ENCODE results near the gene COL4A2.

COL4A2 gene

GRCh38 chr13:110472904-110473563 is 165.9 kb downstream of the COL4A2 start:
- peaks cover 7% of the 10 kb centered on the region for H3K4me1 ChIP-seq (ENCODE audit: insufficient read depth, low read length)
- H3K36me3 ChIP-seq (ENCODE audit: insufficient read depth, low read length): peaks cover 91% of the 10 kb centered on the region
- H3K9me3 ChIP-seq (ENCODE audit: low read length): no peaks in the 10 kb centered on the region
- H3K27ac ChIP-seq (ENCODE audit: low read depth, low read length): no peak overlapping the region
- H3K9ac ChIP-seq (ENCODE audit: low read length): no peak overlapping the region
- no peak overlapping the region for H3K4me3 ChIP-seq (ENCODE audit: low read depth in 1 of 2, low read length in 2 of 2)
- H3K27me3 ChIP-seq (ENCODE audit: control insufficient read depth in 1 of 2, insufficient read depth in 2 of 2, low read length in 2 of 2): no peaks in the 10 kb centered on the region

- Histone ChIP-seq H3K9me3 (ENCODE audit: low read length) (no peaks in the 10 kb centered on the region), H3K4me3 (ENCODE audit: low read depth in 1 of 2, low read length in 2 of 2) (no peak overlapping the region), H3K36me3 (ENCODE audit: insufficient read depth, low read length) (peaks cover 90% of the 10 kb centered on the region), H3K4me1 (ENCODE audit: insufficient read depth, low read length) (peaks cover 7% of the 10 kb centered on the region), H3K27ac (ENCODE audit: low read depth, low read length) (no peak overlapping the region), H3K27me3 (ENCODE audit: control insufficient read depth in 1 of 2, insufficient read depth in 2 of 2, low read length in 2 of 2) (no peaks in the 10 kb centered on the region), H3K9ac (ENCODE audit: low read length) (no peak overlapping the region)
Measured at GRCh38 chr13:110474713-110475112, 167.6 kb downstream of the COL4A2 start.

- Histone ChIP-seq H3K36me3 (ENCODE audit: insufficient read depth, low read length) (peaks cover 93% of the 10 kb centered on the region), H3K9ac (ENCODE audit: low read length) (no peak overlapping the region), H3K4me3 (ENCODE audit: low read depth in 1 of 2, low read length in 2 of 2) (no peak overlapping the region), H3K27ac (ENCODE audit: low read depth, low read length) (no peak overlapping the region), H3K9me3 (ENCODE audit: low read length) (no peaks in the 10 kb centered on the region), H3K4me1 (ENCODE audit: insufficient read depth, low read length) (peaks cover 7% of the 10 kb centered on the region), H3K27me3 (ENCODE audit: control insufficient read depth in 1 of 2, insufficient read depth in 2 of 2, low read length in 2 of 2) (no peaks in the 10 kb centered on the region)
Measured at GRCh38 chr13:110475117-110475516, 168.0 kb downstream of the COL4A2 start.

DNA sequence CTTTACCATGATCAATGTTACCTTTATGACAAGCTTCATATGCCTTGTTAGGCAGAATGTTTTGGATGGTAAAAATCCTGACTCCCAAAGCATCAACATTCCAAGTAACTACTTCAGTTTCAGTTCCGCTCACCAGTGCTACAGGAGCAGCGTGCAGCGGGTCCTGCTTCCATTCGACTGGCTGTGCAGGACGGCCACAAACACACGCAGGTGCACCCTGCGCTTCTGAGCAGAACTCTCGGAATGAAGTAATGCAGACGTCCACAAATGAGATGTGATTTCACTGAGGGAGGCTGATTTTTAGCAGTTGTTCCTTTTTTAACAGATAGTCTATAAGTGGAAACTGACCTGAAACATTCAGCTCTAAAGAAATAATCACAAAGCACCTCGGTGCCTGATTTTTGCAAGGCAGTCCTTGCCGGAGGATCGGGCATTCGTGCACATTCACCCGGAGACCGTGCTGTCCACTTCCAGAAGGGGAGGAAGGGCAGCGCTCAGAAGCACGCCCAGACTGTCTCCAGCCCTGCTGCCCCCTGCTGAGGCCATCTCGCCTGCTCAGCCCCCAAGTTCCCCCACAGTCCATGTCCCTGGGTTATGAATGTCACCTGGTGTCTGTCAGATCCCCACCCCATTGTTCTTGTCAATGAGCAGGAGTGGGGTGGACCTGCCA is 168.6 kb downstream of the COL4A2 start:
- Histone ChIP-seq H3K4me1 (ENCODE audit: insufficient read depth, low read length) (peaks cover 7% of the 10 kb centered on the region), H3K36me3 (ENCODE audit: insufficient read depth, low read length) (peaks cover 93% of the 10 kb centered on the region), H3K9ac (ENCODE audit: low read length) (no peak overlapping the region), H3K27ac (ENCODE audit: low read depth, low read length) (no peak overlapping the region), H3K9me3 (ENCODE audit: low read length) (no peaks in the 10 kb centered on the region), H3K27me3 (ENCODE audit: control insufficient read depth in 1 of 2, insufficient read depth in 2 of 2, low read length in 2 of 2) (no peaks in the 10 kb centered on the region), H3K4me3 (ENCODE audit: low read depth in 1 of 2, low read length in 2 of 2) (no peak overlapping the region)

GRCh38 chr13:110476220-110476617 is 169.1 kb downstream of the COL4A2 start:
- Histone ChIP-seq H3K4me3 (ENCODE audit: low read depth in 1 of 2, low read length in 2 of 2) (no peak overlapping the region), H3K36me3 (ENCODE audit: insufficient read depth, low read length) (peaks cover 89% of the 10 kb centered on the region), H3K9me3 (ENCODE audit: low read length) (no peaks in the 10 kb centered on the region), H3K27me3 (ENCODE audit: control insufficient read depth in 1 of 2, insufficient read depth in 2 of 2, low read length in 2 of 2) (no peaks in the 10 kb centered on the region), H3K9ac (ENCODE audit: low read length) (no peak overlapping the region), H3K4me1 (ENCODE audit: insufficient read depth, low read length) (peaks cover 7% of the 10 kb centered on the region), H3K27ac (ENCODE audit: low read depth, low read length) (no peak overlapping the region)

- Histone ChIP-seq H3K27ac (ENCODE audit: low read depth, low read length) (no peak overlapping the region), H3K4me1 (ENCODE audit: insufficient read depth, low read length) (peaks cover 7% of the 10 kb centered on the region), H3K27me3 (ENCODE audit: control insufficient read depth in 1 of 2, insufficient read depth in 2 of 2, low read length in 2 of 2) (no peaks in the 10 kb centered on the region), H3K9me3 (ENCODE audit: low read length) (no peaks in the 10 kb centered on the region), H3K36me3 (ENCODE audit: insufficient read depth, low read length) (peaks cover 91% of the 10 kb centered on the region), H3K4me3 (ENCODE audit: low read depth in 1 of 2, low read length in 2 of 2) (no peak overlapping the region), H3K9ac (ENCODE audit: low read length) (no peak overlapping the region)
Measured at GRCh38 chr13:110477706-110478245, 170.7 kb downstream of the COL4A2 start.

- no peaks in the 10 kb centered on the region for H3K27me3 ChIP-seq (ENCODE audit: control insufficient read depth in 1 of 2, insufficient read depth in 2 of 2, low read length in 2 of 2)
- H3K4me1 ChIP-seq (ENCODE audit: insufficient read depth, low read length): peaks cover 7% of the 10 kb centered on the region
- H3K9me3 ChIP-seq (ENCODE audit: low read length): no peaks in the 10 kb centered on the region
- H3K27ac ChIP-seq (ENCODE audit: low read depth, low read length): no peak overlapping the region
- no peak overlapping the region for H3K9ac ChIP-seq (ENCODE audit: low read length)
- no peak overlapping the region for H3K4me3 ChIP-seq (ENCODE audit: low read depth in 1 of 2, low read length in 2 of 2)
- H3K36me3 ChIP-seq (ENCODE audit: insufficient read depth, low read length): peaks cover 92% of the 10 kb centered on the region
Measured at GRCh38 chr13:110478405-110479214, 171.5 kb downstream of the COL4A2 start.

DNA sequence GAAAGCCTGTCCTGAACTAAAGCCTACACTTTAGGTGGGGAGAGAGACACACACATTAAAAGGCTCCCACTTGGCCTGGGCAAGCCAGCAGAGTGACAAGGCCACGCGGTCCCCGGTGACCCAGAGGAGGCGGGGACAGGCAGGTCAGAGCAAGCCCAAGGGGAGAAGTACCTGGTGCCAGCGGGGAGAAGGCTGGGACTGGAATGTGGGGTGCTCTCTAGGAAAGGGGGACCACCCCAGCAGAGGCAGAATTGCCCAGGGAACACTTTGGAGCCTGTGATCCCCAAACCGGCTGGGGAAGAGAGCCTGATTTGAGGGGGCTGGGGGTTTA is 172.1 kb downstream of the COL4A2 start:
- Histone ChIP-seq H3K9me3 (ENCODE audit: low read length) (no peaks in the 10 kb centered on the region), H3K27me3 (ENCODE audit: control insufficient read depth in 1 of 2, insufficient read depth in 2 of 2, low read length in 2 of 2) (no peaks in the 10 kb centered on the region), H3K36me3 (ENCODE audit: insufficient read depth, low read length) (peaks cover 92% of the 10 kb centered on the region), H3K4me3 (ENCODE audit: low read depth in 1 of 2, low read length in 2 of 2) (no peak overlapping the region), H3K9ac (ENCODE audit: low read length) (no peak overlapping the region), H3K27ac (ENCODE audit: low read depth, low read length) (no peak overlapping the region), H3K4me1 (ENCODE audit: insufficient read depth, low read length) (peaks cover 7% of the 10 kb centered on the region)

GRCh38 chr13:110479648-110480047 is 172.6 kb downstream of the COL4A2 start:
- H3K27ac ChIP-seq (ENCODE audit: low read depth, low read length): no peak overlapping the region
- H3K27me3 ChIP-seq (ENCODE audit: control insufficient read depth in 1 of 2, insufficient read depth in 2 of 2, low read length in 2 of 2): no peaks in the 10 kb centered on the region
- peaks cover 92% of the 10 kb centered on the region for H3K36me3 ChIP-seq (ENCODE audit: insufficient read depth, low read length)
- no peaks in the 10 kb centered on the region for H3K9me3 ChIP-seq (ENCODE audit: low read length)
- no peak overlapping the region for H3K9ac ChIP-seq (ENCODE audit: low read length)
- peaks cover 7% of the 10 kb centered on the region for H3K4me1 ChIP-seq (ENCODE audit: insufficient read depth, low read length)
- no peak overlapping the region for H3K4me3 ChIP-seq (ENCODE audit: low read depth in 1 of 2, low read length in 2 of 2)

- Histone ChIP-seq H3K4me3 (ENCODE audit: low read depth in 1 of 2, low read length in 2 of 2) (no peak overlapping the region), H3K9ac (ENCODE audit: low read length) (no peak overlapping the region), H3K36me3 (ENCODE audit: insufficient read depth, low read length) (peaks cover 90% of the 10 kb centered on the region), H3K9me3 (ENCODE audit: low read length) (no peaks in the 10 kb centered on the region), H3K4me1 (ENCODE audit: insufficient read depth, low read length) (peaks cover 7% of the 10 kb centered on the region), H3K27ac (ENCODE audit: low read depth, low read length) (no peak overlapping the region), H3K27me3 (ENCODE audit: control insufficient read depth in 1 of 2, insufficient read depth in 2 of 2, low read length in 2 of 2) (no peaks in the 10 kb centered on the region)
Measured at GRCh38 chr13:110480161-110480560, 173.1 kb downstream of the COL4A2 start.

DNA sequence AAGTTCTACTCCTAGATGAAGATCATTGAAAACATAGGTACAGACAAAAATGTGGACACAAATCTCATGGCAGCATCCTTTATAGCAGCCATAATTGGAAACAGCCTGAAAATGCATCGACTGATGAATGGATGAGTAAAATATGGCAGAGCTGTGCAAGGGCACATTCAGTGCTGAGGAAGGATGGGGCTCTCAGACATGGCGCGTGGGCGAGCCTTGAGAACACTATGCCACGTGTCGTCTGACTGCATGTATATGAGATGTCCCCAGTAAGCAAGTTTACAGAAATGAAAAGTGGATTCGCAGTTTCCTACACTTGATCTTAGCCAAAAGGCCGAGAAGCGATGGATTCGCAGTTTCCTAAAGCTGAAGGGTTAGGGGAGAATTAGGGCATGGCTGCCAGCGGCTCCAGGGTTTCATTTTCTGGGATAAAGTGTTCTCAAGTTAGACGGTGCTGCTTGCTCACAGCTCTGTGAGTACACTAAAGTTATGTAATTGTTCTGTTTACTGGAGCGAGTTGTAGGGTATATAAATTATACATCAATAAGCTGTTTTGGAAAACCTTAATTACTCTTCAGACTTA is 176.4 kb downstream of the COL4A2 start:
- H3K9ac ChIP-seq (ENCODE audit: low read length): no peak overlapping the region

More for the DNA sequence above, 176.4 kb downstream of the COL4A2 start:
- H3K27me3 ChIP-seq (ENCODE audit: control insufficient read depth in 1 of 2, insufficient read depth in 2 of 2, low read length in 2 of 2): no peaks in the 10 kb centered on the region
- H3K4me3 ChIP-seq (ENCODE audit: low read depth in 1 of 2, low read length in 2 of 2): no peak overlapping the region
- H3K4me1 ChIP-seq (ENCODE audit: insufficient read depth, low read length): no peaks in the 10 kb centered on the region
- no peak overlapping the region for H3K27ac ChIP-seq (ENCODE audit: low read depth, low read length)
- peaks cover 84% of the 10 kb centered on the region for H3K36me3 ChIP-seq (ENCODE audit: insufficient read depth, low read length)
- no peaks in the 10 kb centered on the region for H3K9me3 ChIP-seq (ENCODE audit: low read length)
